ENCODE data around the gene OSCAR. TPM values are rescaled to one million over a fixed set of nuclear protein-coding genes. Genes with fewer than 3 reads are reported as not detected.

OSCAR gene
- total and polyA plus RNA-seq, 2 of the 13 experiments (the other 11 are each of a cell fraction or from before 2014, with no cell fraction given) = 1.9 TPM; not detected in 1

DNA sequence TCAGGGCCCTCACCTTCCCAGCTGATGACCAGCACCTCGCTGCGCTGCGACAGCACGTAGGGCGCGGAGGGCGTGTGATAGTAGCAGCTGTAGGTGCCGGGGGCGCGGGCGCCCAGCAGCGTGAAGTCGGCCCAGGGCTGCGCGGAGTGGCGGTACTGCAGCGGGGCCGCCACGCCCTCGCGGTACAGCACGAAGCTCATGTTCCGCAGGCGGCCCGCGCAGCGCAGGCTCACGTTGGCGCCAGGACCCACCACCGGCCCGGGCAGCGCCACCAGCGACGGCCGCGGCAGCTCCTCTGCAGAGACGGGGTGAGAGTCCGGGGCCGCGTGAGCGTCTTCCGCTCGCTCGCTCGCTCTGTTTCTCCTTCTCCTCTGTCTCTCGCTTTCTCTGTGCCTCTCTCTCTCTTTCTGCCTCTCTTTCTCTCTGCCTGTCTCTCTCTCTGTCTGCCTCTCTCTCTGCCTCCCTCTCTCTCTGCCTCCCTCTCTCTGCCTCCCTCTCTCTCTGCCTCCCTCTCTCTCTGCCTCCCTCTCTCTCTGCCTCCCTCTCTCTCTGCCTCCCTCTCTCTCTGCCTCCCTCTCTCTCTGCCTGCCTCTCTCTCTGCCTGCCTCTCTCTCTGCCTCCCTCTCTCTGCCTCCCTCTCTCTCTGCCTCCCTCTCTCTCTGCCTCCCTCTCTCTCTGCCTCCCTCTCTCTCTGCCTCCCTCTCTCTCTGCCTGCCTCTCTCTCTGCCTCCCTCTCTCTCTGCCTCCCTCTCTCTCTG lies 4.6 kb downstream of the OSCAR start (continued):
- TF ChIP-seq ZFP36L1 (CRISPR knock-in tag; IDR thresholded peaks at IDR 0.05) = 0 out of 2 replicates have a peak, but pooled peaks have one; percentile 49
- peak; percentile 78; the same call in 1 of the 2 replicates for TF ChIP-seq ZNF547 (CRISPR knock-in tag; IDR thresholded peaks at IDR 0.05)
- TF ChIP-seq, protein P1, sequence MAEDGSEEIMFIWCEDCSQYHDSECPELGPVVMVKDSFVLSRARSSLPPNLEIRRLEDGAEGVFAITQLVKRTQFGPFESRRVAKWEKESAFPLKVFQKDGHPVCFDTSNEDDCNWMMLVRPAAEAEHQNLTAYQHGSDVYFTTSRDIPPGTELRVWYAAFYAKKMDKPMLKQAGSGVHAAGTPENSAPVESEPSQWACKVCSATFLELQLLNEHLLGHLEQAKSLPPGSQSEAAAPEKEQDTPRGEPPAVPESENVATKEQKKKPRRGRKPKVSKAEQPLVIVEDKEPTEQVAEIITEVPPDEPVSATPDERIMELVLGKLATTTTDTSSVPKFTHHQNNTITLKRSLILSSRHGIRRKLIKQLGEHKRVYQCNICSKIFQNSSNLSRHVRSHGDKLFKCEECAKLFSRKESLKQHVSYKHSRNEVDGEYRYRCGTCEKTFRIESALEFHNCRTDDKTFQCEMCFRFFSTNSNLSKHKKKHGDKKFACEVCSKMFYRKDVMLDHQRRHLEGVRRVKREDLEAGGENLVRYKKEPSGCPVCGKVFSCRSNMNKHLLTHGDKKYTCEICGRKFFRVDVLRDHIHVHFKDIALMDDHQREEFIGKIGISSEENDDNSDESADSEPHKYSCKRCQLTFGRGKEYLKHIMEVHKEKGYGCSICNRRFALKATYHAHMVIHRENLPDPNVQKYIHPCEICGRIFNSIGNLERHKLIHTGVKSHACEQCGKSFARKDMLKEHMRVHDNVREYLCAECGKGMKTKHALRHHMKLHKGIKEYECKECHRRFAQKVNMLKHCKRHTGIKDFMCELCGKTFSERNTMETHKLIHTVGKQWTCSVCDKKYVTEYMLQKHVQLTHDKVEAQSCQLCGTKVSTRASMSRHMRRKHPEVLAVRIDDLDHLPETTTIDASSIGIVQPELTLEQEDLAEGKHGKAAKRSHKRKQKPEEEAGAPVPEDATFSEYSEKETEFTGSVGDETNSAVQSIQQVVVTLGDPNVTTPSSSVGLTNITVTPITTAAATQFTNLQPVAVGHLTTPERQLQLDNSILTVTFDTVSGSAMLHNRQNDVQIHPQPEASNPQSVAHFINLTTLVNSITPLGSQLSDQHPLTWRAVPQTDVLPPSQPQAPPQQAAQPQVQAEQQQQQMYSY (CRISPR knock-in tag; IDR thresholded peaks at IDR 0.05) = 0 out of 2 replicates have a peak, but pooled peaks have one; percentile 26
- peak; percentile 68 for TF ChIP-seq MYC (CRISPR knock-in tag; IDR thresholded peaks at IDR 0.05; ENCODE audit: borderline replicate concordance)
- TF ChIP-seq, protein P2, sequence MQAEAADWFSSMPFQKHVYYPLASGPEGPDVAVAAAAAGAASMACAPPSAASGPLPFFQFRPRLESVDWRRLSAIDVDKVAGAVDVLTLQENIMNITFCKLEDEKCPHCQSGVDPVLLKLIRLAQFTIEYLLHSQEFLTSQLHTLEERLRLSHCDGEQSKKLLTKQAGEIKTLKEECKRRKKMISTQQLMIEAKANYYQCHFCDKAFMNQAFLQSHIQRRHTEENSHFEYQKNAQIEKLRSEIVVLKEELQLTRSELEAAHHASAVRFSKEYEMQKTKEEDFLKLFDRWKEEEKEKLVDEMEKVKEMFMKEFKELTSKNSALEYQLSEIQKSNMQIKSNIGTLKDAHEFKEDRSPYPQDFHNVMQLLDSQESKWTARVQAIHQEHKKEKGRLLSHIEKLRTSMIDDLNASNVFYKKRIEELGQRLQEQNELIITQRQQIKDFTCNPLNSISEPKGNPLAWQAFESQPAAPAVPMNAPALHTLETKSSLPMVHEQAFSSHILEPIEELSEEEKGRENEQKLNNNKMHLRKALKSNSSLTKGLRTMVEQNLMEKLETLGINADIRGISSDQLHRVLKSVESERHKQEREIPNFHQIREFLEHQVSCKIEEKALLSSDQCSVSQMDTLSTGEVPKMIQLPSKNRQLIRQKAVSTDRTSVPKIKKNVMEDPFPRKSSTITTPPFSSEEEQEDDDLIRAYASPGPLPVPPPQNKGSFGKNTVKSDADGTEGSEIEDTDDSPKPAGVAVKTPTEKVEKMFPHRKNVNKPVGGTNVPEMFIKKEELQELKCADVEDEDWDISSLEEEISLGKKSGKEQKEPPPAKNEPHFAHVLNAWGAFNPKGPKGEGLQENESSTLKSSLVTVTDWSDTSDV (CRISPR knock-in tag; IDR thresholded peaks at IDR 0.05) = 0 out of 2 replicates have a peak, but pooled peaks have one; percentile 46
- TF ChIP-seq ZSCAN22 (CRISPR knock-in tag; IDR thresholded peaks at IDR 0.05) = peak; percentile 84
- TF ChIP-seq, protein P3, sequence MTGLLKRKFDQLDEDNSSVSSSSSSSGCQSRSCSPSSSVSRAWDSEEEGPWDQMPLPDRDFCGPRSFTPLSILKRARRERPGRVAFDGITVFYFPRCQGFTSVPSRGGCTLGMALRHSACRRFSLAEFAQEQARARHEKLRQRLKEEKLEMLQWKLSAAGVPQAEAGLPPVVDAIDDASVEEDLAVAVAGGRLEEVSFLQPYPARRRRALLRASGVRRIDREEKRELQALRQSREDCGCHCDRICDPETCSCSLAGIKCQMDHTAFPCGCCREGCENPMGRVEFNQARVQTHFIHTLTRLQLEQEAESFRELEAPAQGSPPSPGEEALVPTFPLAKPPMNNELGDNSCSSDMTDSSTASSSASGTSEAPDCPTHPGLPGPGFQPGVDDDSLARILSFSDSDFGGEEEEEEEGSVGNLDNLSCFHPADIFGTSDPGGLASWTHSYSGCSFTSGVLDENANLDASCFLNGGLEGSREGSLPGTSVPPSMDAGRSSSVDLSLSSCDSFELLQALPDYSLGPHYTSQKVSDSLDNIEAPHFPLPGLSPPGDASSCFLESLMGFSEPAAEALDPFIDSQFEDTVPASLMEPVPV (CRISPR knock-in tag; IDR thresholded peaks at IDR 0.05) = peak; percentile 84
- peak; percentile 77 for TF ChIP-seq ARNT2 (CRISPR knock-in tag; IDR thresholded peaks at IDR 0.05; ENCODE audit: low read depth)
- TF ChIP-seq, protein P4, sequence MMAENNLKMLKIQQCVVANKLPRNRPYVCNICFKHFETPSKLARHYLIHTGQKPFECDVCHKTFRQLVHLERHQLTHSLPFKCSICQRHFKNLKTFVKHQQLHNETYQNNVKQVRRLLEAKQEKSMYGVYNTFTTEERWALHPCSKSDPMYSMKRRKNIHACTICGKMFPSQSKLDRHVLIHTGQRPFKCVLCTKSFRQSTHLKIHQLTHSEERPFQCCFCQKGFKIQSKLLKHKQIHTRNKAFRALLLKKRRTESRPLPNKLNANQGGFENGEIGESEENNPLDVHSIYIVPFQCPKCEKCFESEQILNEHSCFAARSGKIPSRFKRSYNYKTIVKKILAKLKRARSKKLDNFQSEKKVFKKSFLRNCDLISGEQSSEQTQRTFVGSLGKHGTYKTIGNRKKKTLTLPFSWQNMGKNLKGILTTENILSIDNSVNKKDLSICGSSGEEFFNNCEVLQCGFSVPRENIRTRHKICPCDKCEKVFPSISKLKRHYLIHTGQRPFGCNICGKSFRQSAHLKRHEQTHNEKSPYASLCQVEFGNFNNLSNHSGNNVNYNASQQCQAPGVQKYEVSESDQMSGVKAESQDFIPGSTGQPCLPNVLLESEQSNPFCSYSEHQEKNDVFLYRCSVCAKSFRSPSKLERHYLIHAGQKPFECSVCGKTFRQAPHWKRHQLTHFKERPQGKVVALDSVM (CRISPR knock-in tag; IDR thresholded peaks at IDR 0.05) = peak; percentile 96
- peak; percentile 67; the same call in 1 of the 2 replicates for TF ChIP-seq ZNF253 (CRISPR knock-in tag; IDR thresholded peaks at IDR 0.05; ENCODE audit: borderline replicate concordance)
- TF ChIP-seq ZNF430 (CRISPR knock-in tag; IDR thresholded peaks at IDR 0.05) = 0 out of 2 replicates have a peak, but pooled peaks have one; percentile 54
- peak; percentile 85; the same call in 1 of the 2 replicates for TF ChIP-seq ZFYVE20 (CRISPR knock-in tag; IDR thresholded peaks at IDR 0.05; ENCODE audit: borderline replicate concordance, low read depth)
- peak; percentile 32; the same call in 1 of the 2 replicates for TF ChIP-seq PHF20 (CRISPR knock-in tag; IDR thresholded peaks at IDR 0.05)
- TF ChIP-seq CBFB (CRISPR knock-in tag; IDR thresholded peaks at IDR 0.05) = 0 out of 2 replicates have a peak, but pooled peaks have one; percentile 24
- TF ChIP-seq ZFP90 (CRISPR knock-in tag; IDR thresholded peaks at IDR 0.05; ENCODE audit: borderline replicate concordance) = 0 out of 2 replicates have a peak, but pooled peaks have one; percentile 43
- TF ChIP-seq TBX2 (CRISPR knock-in tag; IDR thresholded peaks at IDR 0.05; ENCODE audit: borderline replicate concordance) = peak; percentile 53; the same call in 1 of the 2 replicates
